Activated CD4-positive, CD25-positive, alpha-beta regulatory T cell (primary cell): ENCODE measurements around the gene TBX4.
"Not testable (repeated sequence)": the region's sequence is repeated elsewhere in the genome, so short reads cannot be mapped to it uniquely, and the experiment has no call there.

Experiments
- DNase-seq, 4 experiments: peaks; one replicate each; lab custom pipeline; 2025; lab: John Stamatoyannopoulos, UW

TBX4 gene

GRCh38 chr17:61527441-61527840 lies 75.2 kb downstream of the TBX4 start:
- DNase-seq, result not testable (repeated sequence)

DNA sequence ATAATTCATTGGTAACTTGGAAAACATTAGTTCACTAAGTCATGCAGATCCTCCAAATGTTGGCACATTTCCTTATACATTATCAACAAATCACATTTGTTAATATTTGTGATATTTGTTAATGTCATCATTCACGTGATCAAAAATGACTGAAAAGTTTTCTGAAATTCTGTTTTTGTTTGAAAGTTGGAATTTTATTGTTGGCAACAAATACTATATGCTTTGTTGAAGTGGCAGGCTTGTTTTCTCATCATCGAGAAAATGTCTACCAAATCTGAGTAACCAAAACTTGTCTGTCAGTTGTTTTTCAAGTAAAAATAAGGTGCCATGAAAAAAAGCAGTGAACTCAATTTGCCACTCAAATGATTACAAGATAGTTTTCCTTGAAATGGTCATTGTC lies 75.9 kb downstream of the TBX4 start:
- DNase-seq, result no peak

GRCh38 chr17:61531223-61531622 lies 79.0 kb downstream of the TBX4 start:
- DNase-seq, result no peak

GRCh38 chr17:61532826-61533225 lies 80.6 kb downstream of the TBX4 start:
- no peak for DNase-seq

DNA sequence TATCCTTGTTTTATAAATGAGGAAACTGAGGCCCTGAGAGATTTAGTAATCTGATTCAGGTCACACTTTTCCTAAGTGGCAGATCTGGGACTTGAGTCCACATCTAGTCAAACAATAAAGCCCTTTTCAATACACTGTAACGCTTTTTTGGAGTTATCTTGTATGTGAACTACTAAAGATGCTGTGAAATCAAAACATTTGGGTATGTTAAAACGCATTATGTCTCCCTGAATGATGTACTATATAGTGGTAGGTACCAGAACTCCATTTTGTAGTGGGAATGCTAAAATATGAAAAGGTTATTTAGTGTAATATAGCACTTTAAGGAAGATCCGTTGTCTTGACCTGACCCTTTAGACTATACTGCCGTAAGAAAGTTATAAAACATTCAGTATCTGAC lies 81.6 kb downstream of the TBX4 start:
- no peak for DNase-seq

- no peak for DNase-seq
Measured at GRCh38 chr17:61534414-61534813, 82.2 kb downstream of the TBX4 start.
